Pons (tissue), 1 donor: ENCODE data around the gene DMD.
"Not testable (repeated sequence)": the region's sequence is repeated elsewhere in the genome, so short reads cannot be mapped to it uniquely, and the experiment has no call there.

ENCODE experiments used
- DNase-seq: peaks from one replicate; pipeline ENCODE4 v3.0.0-alpha.2; 2016; ENCODE audit warnings: low spot score

DMD gene

GRCh38 chrX:33156152-33156726 lies 55.1 kb downstream of the DMD start:
- no peak for DNase-seq

GRCh38 chrX:33149580-33149979 lies 61.8 kb downstream of the DMD start:
- no peak for DNase-seq

- no peak for DNase-seq
These were observed 62.3 kb downstream of the DMD start for GRCh38 chrX:33149085-33149484.

GRCh38 chrX:33142331-33142730 lies 69.0 kb downstream of the DMD start:
- no peak for DNase-seq

- DNase-seq: peak; percentile 4
These were observed 72.6 kb downstream of the DMD start for GRCh38 chrX:33138677-33139249.

- no peak for DNase-seq
These were observed 77.2 kb downstream of the DMD start for GRCh38 chrX:33134164-33134563.

GRCh38 chrX:33133320-33133719 lies 78.0 kb downstream of the DMD start:
- no peak for DNase-seq

- DNase-seq: no peak
These were observed 78.8 kb downstream of the DMD start for GRCh38 chrX:33132569-33132968.

GRCh38 chrX:33129607-33130006 lies 81.7 kb downstream of the DMD start:
- no peak for DNase-seq

- DNase-seq: no peak
These were observed 83.1 kb downstream of the DMD start for GRCh38 chrX:33128048-33128805.

- no peak for DNase-seq
These were observed 84.9 kb downstream of the DMD start for GRCh38 chrX:33126469-33126868.

- DNase-seq: peak; percentile 26
These were observed 101.5 kb downstream of the DMD start for GRCh38 chrX:33109858-33110257.

GRCh38 chrX:33106737-33107136 lies 104.6 kb downstream of the DMD start:
- no peak for DNase-seq

- no peak for DNase-seq
These were observed 116.3 kb downstream of the DMD start for GRCh38 chrX:33095079-33095478.

- no peak for DNase-seq
These were observed 123.9 kb downstream of the DMD start for GRCh38 chrX:33087411-33087810.

- DNase-seq: no peak
These were observed 124.5 kb downstream of the DMD start for GRCh38 chrX:33086886-33087285.

- no peak for DNase-seq
These were observed 129.0 kb downstream of the DMD start for GRCh38 chrX:33082371-33082770.

- DNase-seq: no peak
These were observed 133.1 kb downstream of the DMD start for GRCh38 chrX:33078273-33078672.

GRCh38 chrX:33073660-33074059 lies 137.7 kb downstream of the DMD start:
- DNase-seq: not testable (repeated sequence)

GRCh38 chrX:33065415-33065814 lies 145.9 kb downstream of the DMD start:
- DNase-seq: peak; percentile 23

GRCh38 chrX:33062041-33062440 lies 149.3 kb downstream of the DMD start:
- DNase-seq: peak; percentile 75

GRCh38 chrX:33053001-33053400 lies 158.3 kb downstream of the DMD start:
- no peak for DNase-seq

GRCh38 chrX:33045882-33046281 lies 165.5 kb downstream of the DMD start:
- no peak for DNase-seq

GRCh38 chrX:33045245-33045644 lies 166.1 kb downstream of the DMD start:
- no peak for DNase-seq
